ENCODE data around the gene C1orf141.

C1orf141 gene

GRCh38 chr1:67043366-67043765, 91.4 kb downstream of the C1orf141 start:
- in situ Hi-C loops (cut with MboI; ENCODE audit: low sequenced_read_pairs): no loop called here
